Neural cell (in vitro differentiated cells): Measurements from ENCODE around the gene S100PBP.

Experiments
- CTCF ChIP-seq: fragments of 450-650 bp; IDR thresholded peaks from 2 replicates; pipeline ENCODE4 v1.5.1; 2014; ENCODE audit warnings: antibody characterized with exemption, mild to moderate bottlenecking, moderate library complexity; ENCODE audit not compliant: poor library complexity, severe bottlenecking
- EP300 ChIP-seq: fragments of 450-650 bp; conservative IDR thresholded peaks from 2 replicates; pipeline ENCODE4 v1.6.1; 2014; ENCODE audit warnings: antibody characterized with exemption, mild to moderate bottlenecking, moderate library complexity; ENCODE audit not compliant: poor library complexity, severe bottlenecking
- EZH2 ChIP-seq: fragments of 200-600, 300-800 bp; shearing (Covaris generic), sonication (generic); IDR thresholded peaks from 2 replicates; pipeline ENCODE4 v1.6.1; 2014; ENCODE audit warnings: antibody characterized with exemption, low read length, borderline replicate concordance, mild to moderate bottlenecking; ENCODE audit not compliant: insufficient read depth, poor library complexity, severe bottlenecking
- MXI1 ChIP-seq: fragments of 450-650 bp; conservative IDR thresholded peaks from 2 replicates; pipeline ENCODE4 v1.6.1; 2014; ENCODE audit warnings: antibody characterized with exemption, mild to moderate bottlenecking; ENCODE audit not compliant: poor library complexity, severe bottlenecking
- POLR2AphosphoS5 ChIP-seq: IDR thresholded peaks from 2 replicates; pipeline ENCODE4 v1.6.1; 2012
- RAD21 ChIP-seq: fragments of 450-650 bp; conservative IDR thresholded peaks from 2 replicates; pipeline ENCODE4 v1.6.1; 2014; ENCODE audit warnings: antibody characterized with exemption, mild to moderate bottlenecking, moderate library complexity
- REST ChIP-seq: IDR thresholded peaks from 2 replicates; pipeline ENCODE4 v1.6.1; 2012; ENCODE audit warnings: borderline replicate concordance
- SMC3 ChIP-seq: fragments of 450-650 bp; conservative IDR thresholded peaks from 2 replicates; pipeline ENCODE4 v1.6.1; 2014; ENCODE audit warnings: antibody characterized with exemption, mild to moderate bottlenecking, moderate library complexity; ENCODE audit not compliant: poor library complexity

GRCh38 chr1:32770741-32771548 lies 46.5 kb upstream of the S100PBP start:
- TF ChIP-seq POLR2AphosphoS5, result no peak
- TF ChIP-seq CTCF, result no peak
- no peak for TF ChIP-seq EZH2
- TF ChIP-seq EP300, result no peak
- TF ChIP-seq RAD21, result no peak
- TF ChIP-seq REST, result no peak
- TF ChIP-seq SMC3, result no peak
- TF ChIP-seq MXI1, result no peak
